NCI-H69 (cell line): ENCODE results near the gene ORM1.

ENCODE experiments used
- DNase-seq: peaks from one replicate; lab custom pipeline; 2025; lab: John Stamatoyannopoulos, UW

ORM1 gene

DNA sequence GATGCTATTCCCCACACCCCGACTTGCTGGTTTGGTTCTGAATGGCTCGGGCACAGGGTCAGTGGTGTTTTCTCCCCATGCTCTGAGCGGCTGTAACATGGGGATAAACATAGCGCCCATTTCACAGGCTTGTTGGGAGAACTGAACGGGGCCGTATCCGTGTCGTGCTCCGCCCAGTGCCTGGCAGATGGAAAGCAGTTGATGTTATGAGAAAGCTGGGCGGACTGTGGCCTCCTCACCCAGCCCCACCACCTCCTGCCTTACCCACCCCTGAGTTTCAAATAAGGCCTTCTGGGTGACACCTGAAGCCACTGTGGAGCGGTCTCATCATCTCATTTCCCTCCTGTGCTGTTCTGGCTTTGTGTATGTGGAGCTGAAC is 21.3 kb downstream of the ORM1 start:
- DNase-seq = no peak

DNA sequence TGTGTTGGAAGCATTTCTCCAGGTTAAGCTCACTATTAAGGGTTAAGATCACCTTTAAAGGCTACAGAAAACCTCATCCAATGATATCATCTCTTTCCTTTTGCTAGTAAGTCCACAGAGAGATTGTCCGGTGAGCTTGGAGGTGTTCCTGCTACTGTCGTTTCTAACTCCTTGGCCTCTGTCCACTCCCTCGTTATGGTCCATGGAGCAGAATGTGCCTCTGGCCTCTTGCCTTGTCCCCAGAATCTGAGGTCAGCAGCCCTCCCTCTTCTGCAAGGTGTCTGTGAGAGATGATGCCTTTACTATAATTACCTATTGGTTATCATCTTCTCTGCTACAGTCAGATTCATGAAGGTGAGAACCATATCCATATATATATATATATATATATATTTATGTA is 21.8 kb downstream of the ORM1 start:
- no peak for DNase-seq

DNA sequence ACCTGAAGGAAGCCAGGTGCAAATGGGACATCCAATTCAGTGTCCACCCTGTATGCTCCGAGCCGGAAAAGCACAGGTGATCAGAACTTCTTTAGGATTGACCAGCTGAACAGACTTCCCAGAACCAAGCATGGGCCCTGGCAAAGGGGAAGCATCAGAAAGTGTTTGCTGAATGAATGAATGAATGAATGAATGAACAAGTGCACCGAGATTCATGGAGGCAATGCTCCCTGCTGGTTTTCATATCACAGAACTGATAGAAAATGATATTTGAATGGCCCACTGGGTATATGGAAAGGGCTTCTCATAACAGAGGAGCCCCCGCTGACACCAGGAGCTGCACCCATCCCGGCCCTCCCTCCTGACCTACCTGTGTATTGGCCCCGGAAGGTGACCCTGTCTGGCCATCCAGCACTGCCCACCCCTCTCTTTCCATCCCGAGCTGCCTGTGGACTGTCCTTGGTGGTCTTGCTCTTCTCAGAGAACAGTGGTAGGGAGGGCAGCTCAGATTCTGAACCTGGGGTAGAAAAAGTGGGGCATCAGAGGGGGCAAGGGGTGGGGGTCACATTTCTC is 22.7 kb downstream of the ORM1 start:
- DNase-seq = no peak

DNA sequence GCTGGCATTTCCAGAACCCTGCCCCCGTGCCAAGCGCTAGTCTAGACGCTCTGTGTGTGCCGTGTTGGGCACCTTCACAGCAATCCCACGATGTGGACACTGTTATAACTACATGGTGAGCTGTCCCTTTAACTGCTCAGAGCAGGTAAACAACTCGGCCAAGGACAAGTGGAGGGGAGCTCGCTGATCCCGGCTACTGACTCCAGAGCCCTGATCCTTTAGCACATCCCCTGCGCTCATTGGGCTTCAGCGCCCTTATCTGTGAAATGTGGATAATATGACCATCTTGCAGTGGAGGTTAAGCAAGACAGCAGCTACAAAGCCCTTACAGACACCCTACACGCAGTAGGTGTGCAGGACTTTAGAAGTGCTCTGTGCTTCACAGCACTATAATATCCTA is 23.2 kb downstream of the ORM1 start:
- no peak for DNase-seq

DNA sequence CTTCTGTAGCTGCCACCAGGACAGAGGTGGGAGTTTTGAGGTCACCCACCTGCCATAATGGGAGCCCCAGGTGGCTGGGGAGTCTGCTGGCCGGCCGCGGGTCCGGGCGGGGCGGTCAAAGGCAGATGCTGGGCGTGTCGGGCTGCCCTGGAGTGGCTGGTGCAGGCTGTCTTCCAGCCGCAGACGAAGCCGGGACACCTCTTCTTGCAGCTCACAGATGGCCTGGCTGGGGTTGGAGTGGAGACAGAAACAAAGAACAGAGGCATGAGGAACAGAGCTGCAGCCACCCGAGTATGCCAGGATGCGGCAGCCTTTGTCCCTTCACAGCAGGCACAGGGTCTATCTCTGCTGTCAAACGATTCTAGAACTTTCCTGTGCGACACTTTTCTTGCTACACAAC is 24.8 kb downstream of the ORM1 start:
- no peak for DNase-seq

DNA sequence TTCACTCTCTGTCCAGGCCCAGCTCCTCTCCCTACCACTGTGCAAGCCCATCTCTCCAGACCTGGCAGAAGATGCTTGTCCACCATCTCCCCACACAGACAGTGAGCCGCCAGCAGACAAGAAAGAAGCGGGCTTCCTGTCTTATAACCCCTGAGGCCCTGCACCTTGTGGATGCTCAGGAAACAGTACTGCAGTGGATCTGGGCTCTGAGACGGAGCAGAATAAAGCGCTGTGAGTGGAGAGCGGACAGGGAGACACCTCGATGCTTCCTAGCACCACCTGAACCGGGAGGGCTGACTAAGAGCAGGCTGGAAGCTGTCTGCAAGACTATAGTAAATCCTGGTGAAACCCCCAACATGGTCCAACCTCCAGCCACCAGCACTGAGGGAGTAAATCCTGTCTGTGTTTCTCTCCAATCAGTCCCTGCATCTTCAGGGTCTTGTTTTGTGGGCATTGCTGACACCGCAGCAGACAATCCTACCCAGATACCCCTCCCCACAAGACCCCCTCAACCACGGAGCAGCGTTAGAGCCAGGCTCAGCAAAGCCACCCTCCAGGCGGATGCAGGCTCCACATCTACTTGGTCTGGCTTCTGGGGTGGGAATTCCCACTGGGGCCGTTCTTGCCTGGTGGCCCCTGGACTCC is 25.5 kb downstream of the ORM1 start:
- DNase-seq = no peak

DNA sequence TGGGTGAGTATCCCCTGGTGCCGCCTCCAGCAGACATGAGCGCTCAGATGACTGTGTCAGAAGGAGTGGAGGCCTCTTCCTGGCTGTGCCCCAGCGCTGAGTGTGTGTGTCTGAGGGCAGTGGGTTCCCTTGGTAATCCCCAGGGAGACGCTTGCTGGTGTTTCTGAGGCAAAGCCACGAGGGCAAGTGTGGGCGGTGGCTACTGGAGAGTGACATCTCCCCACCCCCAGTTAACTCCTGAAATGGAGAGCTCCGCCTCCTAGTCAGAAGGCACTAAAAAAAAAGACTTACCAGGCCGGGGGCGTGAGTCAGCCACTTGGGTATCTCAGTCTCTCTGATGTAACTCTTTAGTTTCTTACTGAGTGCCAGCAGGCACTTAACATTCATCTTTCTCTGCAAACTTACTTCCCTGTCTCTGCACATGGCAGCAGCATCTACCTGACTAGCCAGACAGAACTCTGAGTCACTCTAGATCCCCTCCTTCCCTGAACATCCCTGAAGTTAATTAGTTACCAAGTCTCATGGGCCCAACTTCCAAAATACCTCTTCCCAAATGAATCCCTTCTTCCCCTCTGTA is 26.1 kb downstream of the ORM1 start:
- DNase-seq = no peak

DNA sequence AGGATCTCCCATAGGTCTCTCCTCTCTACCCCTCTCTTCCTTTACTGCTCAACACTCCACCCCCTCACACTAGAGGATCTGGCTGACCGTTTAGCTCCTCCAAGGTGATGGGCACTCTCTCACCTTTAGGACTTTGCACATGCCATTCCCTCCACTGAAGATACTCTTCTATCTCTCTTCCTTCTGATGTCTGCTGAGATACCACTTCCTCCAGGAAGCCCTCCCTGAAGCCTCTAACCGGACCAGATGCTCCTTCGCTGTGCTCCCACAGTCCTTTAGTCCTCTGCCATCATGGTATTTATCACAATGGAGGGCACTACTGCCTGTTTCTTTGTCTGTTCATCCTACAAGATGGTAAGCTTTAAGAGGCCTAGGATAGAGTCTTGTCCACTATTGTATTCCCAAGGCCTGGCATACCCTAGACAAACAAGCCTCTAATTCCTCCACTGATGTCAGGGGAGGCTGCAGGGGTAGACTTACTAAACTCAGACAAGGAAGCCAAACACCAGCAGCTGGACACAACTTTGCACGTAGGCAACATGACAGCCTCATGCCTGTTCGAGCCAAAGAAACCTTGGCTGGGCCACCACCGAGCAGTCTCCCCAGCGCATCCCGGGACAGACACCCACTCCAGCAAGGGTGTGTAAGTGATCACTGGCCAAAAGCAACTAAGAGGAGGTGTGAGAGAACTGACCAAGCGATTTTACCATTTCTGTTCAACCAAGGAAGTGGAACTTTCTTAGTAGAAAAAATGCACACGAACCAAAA is 27.0 kb downstream of the ORM1 start:
- no peak for DNase-seq

DNA sequence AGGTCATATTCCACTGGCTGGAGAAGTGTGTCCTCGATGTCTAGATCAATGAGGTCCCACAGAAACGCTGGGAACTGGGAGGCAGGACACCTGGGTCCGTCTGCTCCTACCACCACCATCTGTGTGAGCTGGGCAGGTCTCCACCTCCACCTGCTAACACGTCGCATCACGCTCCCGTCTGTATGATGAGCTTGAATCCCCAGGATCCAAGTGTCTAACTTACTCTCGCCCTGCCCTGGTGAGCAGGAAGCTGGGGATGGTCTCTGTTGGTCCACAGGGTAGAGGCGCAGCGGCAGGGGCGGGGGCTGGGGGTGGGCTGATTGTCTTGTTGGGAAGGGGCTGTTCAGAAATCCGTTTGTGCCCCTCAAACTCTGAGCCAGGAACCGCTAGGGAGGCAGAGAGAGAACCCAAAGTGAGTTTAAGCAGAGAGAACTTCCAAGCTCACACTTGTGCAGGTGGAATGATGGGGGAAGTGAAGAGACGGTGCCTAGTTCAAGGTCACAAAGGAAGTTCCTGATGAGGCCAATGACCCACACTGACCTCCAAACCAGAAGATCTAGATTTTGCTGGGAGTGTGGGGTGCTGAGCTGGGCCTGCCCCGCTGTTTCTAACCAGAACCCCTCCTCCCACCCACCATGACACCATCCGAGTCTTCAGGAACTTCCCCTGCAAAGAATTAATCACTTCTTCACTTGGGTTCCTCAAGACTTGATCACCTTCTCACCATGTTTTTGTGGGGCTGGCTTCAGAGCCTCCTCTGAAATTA is 27.9 kb downstream of the ORM1 start:
- no peak for DNase-seq

DNA sequence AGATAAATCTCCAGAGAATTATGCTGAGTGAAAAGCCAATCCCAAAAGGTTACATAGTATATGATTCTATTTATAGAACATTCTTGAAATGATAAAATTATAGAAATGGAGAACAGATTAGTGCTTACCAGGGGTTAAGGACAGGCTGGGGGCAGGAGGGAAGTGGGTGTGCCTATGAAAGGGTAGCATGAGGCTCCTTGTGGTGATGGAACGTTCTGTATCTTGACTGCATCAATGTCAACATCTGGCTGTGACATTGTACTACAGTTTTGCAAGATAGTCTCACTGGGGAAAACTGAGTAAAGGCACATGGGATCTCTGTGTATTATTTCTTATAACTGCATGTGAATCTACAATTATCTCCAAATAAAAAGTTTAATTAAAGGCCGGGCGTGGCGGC is 29.0 kb downstream of the ORM1 start:
- no peak for DNase-seq

DNA sequence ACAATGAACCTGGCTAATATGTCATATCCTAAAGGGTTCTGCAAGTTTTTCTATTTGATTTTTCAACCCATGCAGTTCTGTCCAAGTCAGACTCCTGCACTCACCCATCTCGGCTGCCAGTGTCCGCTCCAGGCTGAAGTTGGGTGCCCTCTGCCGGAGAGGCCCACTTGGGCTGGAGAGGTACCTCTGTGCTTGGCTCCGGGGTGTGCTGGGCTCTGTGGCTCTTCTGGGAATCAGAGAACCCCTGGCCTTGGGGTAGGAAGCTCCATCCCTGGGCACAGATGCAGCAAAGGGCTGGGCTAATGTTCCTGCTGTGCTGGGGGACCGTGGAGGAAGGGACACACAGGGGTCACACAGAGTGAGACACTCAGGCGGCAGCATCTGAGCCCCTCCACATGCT is 32.9 kb downstream of the ORM1 start:
- DNase-seq = no peak

DNA sequence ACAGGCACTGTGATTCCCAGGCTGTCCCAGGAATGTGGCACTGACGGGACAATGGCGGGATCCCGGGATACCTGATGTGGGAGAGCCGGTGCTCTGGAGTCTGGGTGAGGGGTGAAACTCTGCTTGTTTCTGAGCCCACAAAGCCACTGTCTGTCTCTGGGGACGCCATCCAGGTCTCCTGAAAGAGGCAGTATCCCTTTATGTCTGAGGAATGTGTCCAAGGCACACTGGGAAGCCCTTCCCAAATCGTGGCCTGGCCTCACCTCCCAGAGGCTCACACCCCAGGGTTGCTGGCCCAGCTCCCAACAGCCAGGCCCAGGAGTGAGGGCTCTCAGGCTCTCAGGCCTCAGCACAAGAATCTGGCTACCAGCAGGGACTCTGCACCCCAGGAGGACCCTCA is 33.9 kb downstream of the ORM1 start:
- DNase-seq = no peak

DNA sequence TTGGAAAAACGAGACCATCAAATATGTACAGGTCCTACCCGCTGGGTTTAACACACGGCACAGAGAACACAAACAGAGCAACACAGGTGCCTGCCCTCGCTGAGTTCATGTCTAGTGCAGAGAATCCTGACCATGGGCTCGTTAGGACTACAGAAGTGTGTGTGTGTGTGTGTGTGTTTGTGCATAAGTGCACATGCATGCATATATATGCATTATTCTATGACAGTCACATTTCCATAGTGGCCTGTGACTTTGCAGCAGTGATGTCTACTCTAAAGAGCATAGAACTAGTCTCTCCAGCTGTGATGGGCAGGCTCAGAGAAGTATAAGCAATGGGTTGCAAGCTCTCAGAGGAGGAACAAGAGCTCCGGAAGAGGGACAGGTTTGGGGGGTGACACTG is 34.5 kb downstream of the ORM1 start:
- no peak for DNase-seq

DNA sequence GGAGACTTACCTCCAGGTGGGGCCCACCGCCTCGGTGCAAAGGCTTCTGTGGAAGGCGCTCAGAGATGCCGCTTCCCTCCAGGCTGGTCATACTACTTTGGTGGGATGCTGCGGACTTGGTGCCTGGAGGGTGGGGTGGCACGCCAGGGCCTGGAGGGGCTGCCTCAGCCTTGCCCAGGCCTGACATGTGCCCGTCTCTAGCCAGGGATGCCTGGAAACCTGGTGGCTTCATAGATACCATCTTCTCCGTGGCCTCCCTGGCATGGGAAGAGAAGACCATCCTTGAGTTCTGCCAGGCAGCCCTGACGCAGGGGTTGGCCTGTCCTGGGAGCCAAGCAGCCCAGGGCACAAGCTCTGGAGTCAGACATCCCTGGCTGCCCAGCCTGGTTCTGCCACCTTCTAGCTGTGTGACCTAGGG is 35.0 kb downstream of the ORM1 start:
- DNase-seq = no peak

DNA sequence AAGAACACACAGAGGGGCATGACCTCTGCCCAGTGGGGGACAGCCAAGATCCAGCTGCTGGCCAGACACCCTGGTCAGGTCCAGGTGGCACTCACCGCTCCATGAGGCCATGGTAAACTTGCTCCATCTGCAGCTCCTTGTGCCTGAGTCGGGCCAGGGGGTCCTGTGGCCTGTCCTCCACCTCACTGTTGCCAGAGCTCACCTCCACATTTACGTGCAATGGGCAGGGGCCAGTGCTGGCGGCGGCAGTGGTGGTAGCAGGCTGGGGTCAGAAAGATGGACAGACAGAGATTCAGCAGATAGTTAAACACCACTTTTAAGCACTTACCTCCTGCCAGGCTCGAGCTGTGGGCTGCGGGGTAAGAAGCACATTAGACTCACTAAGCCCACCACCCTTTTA is 36.9 kb downstream of the ORM1 start:
- no peak for DNase-seq

DNA sequence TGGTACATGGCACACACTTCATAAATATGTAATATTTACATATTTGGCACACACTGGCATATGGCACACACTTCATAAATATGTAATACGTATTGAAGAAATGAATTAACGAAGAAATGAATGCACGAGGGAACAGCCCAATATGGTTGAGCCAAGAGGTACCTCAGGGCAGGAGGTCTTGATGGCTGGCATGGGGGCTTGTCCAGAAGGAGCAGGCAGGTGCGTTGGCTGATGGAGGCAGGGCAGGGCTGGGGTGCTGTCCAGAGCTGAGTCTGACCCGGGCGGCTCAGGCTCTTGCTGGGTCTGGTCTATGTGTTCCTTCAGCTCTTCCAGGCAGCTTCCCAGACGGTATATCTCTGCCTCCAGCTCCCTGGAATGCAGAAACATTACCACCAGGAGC is 38.6 kb downstream of the ORM1 start:
- no peak for DNase-seq

DNA sequence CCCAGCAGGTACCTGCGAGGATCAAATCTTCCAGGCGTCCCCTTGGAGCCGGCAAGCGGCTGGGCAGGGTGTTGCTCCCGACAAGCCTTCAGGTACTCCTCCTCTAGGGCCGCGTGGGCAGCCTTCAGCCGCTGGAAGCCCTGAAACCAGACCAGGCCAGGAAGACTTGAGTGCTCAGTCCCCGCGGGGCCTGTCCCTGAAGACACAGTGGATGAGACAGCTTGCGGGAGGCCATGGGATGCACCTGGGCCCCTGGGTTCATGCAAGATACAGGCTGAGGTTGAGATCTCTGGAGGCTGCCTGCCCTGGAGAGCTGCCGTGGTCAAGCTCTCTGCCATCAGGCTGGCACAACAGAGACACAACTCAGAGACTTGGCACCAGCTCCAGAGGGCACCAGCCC is 39.5 kb downstream of the ORM1 start:
- no peak for DNase-seq

DNA sequence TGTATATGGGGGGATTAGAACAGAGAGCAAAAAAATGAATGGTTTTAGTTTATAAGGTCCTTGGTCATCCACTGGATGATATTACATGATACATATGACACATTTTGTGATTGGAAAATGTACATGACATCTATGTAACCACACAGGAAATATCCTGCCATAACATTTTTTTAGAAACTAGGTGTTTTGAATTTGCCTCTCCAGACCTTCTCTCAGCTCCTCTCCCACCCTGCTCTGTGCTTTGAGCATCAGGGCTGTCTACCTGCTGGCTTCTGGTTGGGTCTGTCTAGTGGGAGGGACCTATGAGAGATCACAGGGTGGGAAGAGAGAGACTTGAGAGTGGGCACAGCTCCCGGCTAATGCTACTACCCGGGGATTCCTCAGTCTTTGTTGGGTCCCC is 40.5 kb downstream of the ORM1 start:
- no peak for DNase-seq

DNA sequence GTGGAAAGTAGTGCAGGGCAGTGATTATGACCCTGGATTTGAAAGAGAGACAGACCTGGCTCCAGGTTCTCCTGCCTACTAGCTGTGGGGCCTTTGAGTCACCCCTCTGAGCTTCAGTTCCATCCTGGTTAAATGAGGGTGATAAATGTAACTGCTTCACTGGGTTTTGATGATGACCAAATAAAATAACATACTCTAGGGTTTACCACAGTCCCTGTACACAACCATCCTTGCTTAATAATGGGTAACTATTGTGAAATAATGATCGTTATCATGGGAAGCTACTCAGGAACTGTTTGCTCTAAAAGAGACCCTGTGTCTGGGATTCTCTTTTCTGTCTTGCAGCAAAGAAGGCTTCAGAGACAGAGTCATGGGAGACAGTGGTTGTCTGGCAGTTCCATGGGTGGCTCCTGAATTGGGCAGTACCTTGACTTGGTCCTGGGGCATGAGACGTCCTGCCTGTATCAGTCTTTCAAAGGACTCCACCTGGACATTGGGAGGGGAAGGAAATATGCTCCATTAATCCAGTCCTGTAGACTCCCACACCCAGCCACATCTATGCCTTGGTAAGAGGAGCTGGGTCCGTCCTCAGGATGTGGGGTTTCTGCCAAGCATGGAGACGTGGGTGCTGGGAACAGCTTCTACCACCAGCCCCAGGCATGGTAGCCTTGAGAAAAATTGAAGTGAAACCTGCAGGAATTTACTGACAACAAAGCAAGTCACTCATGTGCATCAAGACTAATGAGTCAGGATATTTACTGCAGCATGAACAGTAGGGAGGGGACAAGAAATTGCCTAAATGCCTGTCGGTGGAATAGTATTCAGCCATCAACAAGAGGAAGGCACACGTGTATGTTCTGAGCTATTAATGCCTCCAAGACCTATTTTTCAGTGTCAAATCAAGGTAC is 41.5 kb downstream of the ORM1 start:
- DNase-seq = no peak

DNA sequence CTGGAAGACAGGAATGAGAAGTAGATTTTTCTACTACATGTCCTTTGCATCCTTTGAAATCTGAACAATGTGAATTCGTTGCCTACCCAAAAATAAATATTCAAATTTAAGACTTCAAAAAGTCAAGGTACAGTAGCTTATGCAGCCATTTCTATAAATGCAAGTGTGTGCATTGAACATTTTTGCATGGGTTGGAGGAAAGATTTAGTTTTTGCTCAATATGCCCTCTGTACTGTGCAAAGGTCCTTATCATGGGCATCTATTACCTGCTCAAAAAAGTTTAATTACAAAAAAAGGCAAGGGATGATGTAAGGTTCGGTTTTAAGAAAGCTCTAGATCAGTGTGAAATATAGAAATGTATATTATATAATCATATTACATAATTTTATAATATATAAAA is 42.3 kb downstream of the ORM1 start:
- no peak for DNase-seq

DNA sequence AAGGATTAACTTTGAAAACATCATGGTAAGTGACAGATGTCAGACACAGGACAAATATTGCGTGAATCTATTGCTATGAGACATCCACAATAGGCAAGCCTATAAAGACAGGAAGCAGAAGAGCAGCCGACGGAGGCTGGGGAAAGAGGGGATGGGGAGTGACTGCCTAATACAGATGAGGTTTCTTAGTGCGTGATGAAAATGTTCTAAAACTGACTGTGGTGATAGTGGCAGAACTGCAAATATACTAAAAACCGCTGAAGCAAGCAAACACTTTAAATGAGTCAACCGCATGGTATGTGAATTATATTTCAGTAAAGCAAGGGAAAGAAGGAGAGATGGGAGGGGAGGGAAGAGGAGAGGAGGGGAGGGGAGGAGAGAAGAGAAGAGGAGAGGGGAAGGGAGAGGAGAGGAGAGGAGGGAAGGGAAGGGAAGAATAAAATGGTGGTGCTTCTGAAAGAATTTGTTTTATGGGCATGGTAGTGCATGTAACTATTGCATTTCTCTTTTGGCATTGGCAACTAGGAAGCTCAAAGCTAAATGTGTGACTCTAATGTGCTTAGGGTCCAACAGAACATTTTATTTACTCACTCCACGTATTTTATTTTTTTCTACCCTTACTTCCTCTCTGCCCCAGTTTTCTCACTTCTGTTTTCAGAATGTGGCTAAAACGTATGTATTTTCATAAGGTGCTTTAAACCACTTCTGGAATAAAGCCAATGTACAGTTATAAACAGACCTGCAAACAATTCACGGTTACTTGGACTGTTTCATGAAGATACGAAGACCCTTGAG is 43.6 kb downstream of the ORM1 start:
- no peak for DNase-seq
